Caco-2 (cell line): Measurements from ENCODE around the gene CDKAL1. TPM values are rescaled to one million over a fixed set of nuclear protein-coding genes. Genes with fewer than 3 reads are reported as not detected.

Experiments
- BruUV-seq: library from RNA; stranded (reverse); fragments of 400-500 nt; replicated peaks from 2 replicates; lab custom pipeline; 2021; lab: Mats Ljungman, UMichigan
- CTCF ChIA-PET: fragments of 300-600 bp; sonication (Branson Sonifier 250); formaldehyde crosslinking; loops from one replicate; lab custom pipeline; 2022; ENCODE audit warnings: antibody characterized with exemption; lab: Charles Lee
- POLR2A ChIA-PET: fragments of 300-600 bp; sonication (Branson Sonifier 250); formaldehyde crosslinking; loops from one replicate; lab custom pipeline; 2022; ENCODE audit warnings: antibody characterized with exemption; lab: Charles Lee
- DNase-seq, 2 experiments: peaks; one replicate each; pipeline versions ENCODE4 v3.0.0 to v3.0.0-alpha.2; 2020 to 2022
- H3K27me3 ChIP-seq: replicated peaks from 2 replicates; pipeline ENCODE4 v1.6.0; 2011; ENCODE audit warnings: low read length; ENCODE audit not compliant: control insufficient read depth, insufficient read depth
- H3K36me3 ChIP-seq: 2 replicates; pipeline ENCODE4 v1.5.1; 2011; ENCODE audit warnings: low read length; ENCODE audit not compliant: control insufficient read depth, insufficient read depth
- H3K4me1 ChIP-seq: fragments of 250-450 bp; sonication (Bioruptor Pico); 2 replicates; pipeline ENCODE4 v1.5.1; 2020; ENCODE audit warnings: mild to moderate bottlenecking
- H3K4me3 ChIP-seq: 2 replicates; pipeline ENCODE4 v1.5.1; 2011; ENCODE audit warnings: low read depth, mild to moderate bottlenecking, control low read depth, low read length
- H3K9me3 ChIP-seq: fragments of 250-450 bp; sonication (Bioruptor Pico); 2 replicates; pipeline ENCODE4 v1.5.1; 2020; ENCODE audit warnings: mild to moderate bottlenecking, moderate library complexity
- H3K27ac Mint-ChIP-seq: one replicate; pipeline ENCODE4 v1.8.0; 2022; ENCODE audit warnings: mixed read lengths; ENCODE audit not compliant: unreplicated experiment
- H3K27me3 Mint-ChIP-seq: one replicate; pipeline ENCODE4 v1.8.0; 2022; ENCODE audit warnings: mixed read lengths; ENCODE audit not compliant: insufficient read depth, unreplicated experiment
- H3K36me3 Mint-ChIP-seq: one replicate; pipeline ENCODE4 v1.8.0; 2022; ENCODE audit warnings: mild to moderate bottlenecking, mixed read lengths; ENCODE audit not compliant: insufficient read depth, unreplicated experiment
- H3K4me1 Mint-ChIP-seq: one replicate; pipeline ENCODE4 v1.8.0; 2022; ENCODE audit warnings: low read depth, mixed read lengths; ENCODE audit not compliant: unreplicated experiment
- H3K4me3 Mint-ChIP-seq: one replicate; pipeline ENCODE4 v1.8.0; 2022; ENCODE audit warnings: mild to moderate bottlenecking, moderate library complexity, mixed read lengths; ENCODE audit not compliant: unreplicated experiment
- H3K9me3 Mint-ChIP-seq: one replicate; pipeline ENCODE4 v1.8.0; 2022; ENCODE audit warnings: mixed read lengths; ENCODE audit not compliant: unreplicated experiment
- intact Hi-C: fragments of 100-400 bp; cut with micrococcal nuclease; formaldehyde crosslinking; loops from one replicate; pipeline ENCODE4 v1.10.0; 2022; ENCODE audit not compliant: unreplicated experiment
- total RNA-seq: library from RNA; stranded (reverse); gene quantifications from 2 replicates; pipeline ENCODE4 v1.2.3, GENCODE V29; 2022
- TF ChIP-seq, protein P1 (sequence below), 2 experiments: fragments of 200-600 bp in 1 of 2; IDR thresholded peaks; 1 replicate in 1 of 2; 2 replicates in 1 of 2; pipeline versions ENCODE4 v1.5.1 to v1.8.0; 2011 to 2022; ENCODE audit warnings: antibody characterized with exemption in 1 of 2, control low read depth in 1 of 2, inconsistent platforms in 1 of 2, low read depth in 1 of 2, low read length in 1 of 2, mild to moderate bottlenecking in 1 of 2, moderate library complexity in 1 of 2; ENCODE audit not compliant: insufficient read depth in 1 of 2, severe bottlenecking in 1 of 2, unreplicated experiment in 1 of 2

The CDKAL1 gene
- total RNA-seq, 1 experiment from 2014 or later: 18.7 TPM

GRCh38 chr6:20712011-20712410 is 177.8 kb downstream of the CDKAL1 start:
- Histone ChIP-seq H3K4me3 (no peak overlapping the region), H3K9me3 (no peaks in the 10 kb centered on the region), H3K36me3 (no peaks in the 10 kb centered on the region), H3K27me3 (no peaks in the 10 kb centered on the region), H3K4me1 (peaks cover 21% of the 10 kb centered on the region)
- Mint-ChIP-seq H3K27ac (no peak overlapping the region), H3K4me3 (no peak overlapping the region), H3K9me3 (no peaks in the 10 kb centered on the region), H3K27me3 (no peaks in the 10 kb centered on the region), H3K4me1 (peaks cover 11% of the 10 kb centered on the region), H3K36me3 (no peaks in the 10 kb centered on the region)
- DNase-seq: no peak
- intact Hi-C loops: no loop called here
- ChIA-PET CTCF (no interaction called here), POLR2A (no interaction called here)
- BruUV-seq: no TSS peak
- TF ChIP-seq, protein P1, sequence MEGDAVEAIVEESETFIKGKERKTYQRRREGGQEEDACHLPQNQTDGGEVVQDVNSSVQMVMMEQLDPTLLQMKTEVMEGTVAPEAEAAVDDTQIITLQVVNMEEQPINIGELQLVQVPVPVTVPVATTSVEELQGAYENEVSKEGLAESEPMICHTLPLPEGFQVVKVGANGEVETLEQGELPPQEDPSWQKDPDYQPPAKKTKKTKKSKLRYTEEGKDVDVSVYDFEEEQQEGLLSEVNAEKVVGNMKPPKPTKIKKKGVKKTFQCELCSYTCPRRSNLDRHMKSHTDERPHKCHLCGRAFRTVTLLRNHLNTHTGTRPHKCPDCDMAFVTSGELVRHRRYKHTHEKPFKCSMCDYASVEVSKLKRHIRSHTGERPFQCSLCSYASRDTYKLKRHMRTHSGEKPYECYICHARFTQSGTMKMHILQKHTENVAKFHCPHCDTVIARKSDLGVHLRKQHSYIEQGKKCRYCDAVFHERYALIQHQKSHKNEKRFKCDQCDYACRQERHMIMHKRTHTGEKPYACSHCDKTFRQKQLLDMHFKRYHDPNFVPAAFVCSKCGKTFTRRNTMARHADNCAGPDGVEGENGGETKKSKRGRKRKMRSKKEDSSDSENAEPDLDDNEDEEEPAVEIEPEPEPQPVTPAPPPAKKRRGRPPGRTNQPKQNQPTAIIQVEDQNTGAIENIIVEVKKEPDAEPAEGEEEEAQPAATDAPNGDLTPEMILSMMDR (IDR thresholded peaks at IDR 0.05; ENCODE audit: insufficient read depth in 1 of 2, low read depth in 1 of 2, low read length in 1 of 2, severe bottlenecking in 1 of 2, unreplicated experiment in 1 of 2): no peak

- Histone ChIP-seq H3K9me3 (no peaks in the 10 kb centered on the region), H3K4me3 (no peak overlapping the region), H3K27me3 (no peaks in the 10 kb centered on the region), H3K36me3 (no peaks in the 10 kb centered on the region), H3K4me1 (peaks cover 10% of the 10 kb centered on the region; the same call in 1 of the 2 replicates)
- intact Hi-C loops: no loop called here
- no peak overlapping the region for H3K27ac Mint-ChIP-seq
- H3K9me3 Mint-ChIP-seq: no peaks in the 10 kb centered on the region
- ChIA-PET POLR2A (no interaction called here), CTCF (no interaction called here)
- H3K36me3 Mint-ChIP-seq: no peaks in the 10 kb centered on the region
- no peak for DNase-seq
- no peak overlapping the region for H3K4me3 Mint-ChIP-seq
- BruUV-seq: no TSS peak
- TF ChIP-seq, protein P1 (IDR thresholded peaks at IDR 0.05; ENCODE audit: insufficient read depth in 1 of 2, low read depth in 1 of 2, low read length in 1 of 2, severe bottlenecking in 1 of 2, unreplicated experiment in 1 of 2): no peak
- H3K4me1 Mint-ChIP-seq: peaks cover 16% of the 10 kb centered on the region
- H3K27me3 Mint-ChIP-seq: no peaks in the 10 kb centered on the region
These were observed 181.0 kb downstream of the CDKAL1 start for GRCh38 chr6:20715135-20715806.

GRCh38 chr6:20716865-20717264 is 182.6 kb downstream of the CDKAL1 start:
- ChIA-PET POLR2A (no interaction called here), CTCF (no interaction called here)
- Mint-ChIP-seq H3K27ac (no peak overlapping the region), H3K4me3 (no peak overlapping the region), H3K36me3 (no peaks in the 10 kb centered on the region), H3K9me3 (no peaks in the 10 kb centered on the region), H3K27me3 (no peaks in the 10 kb centered on the region), H3K4me1 (peaks cover 9% of the 10 kb centered on the region)
- H3K4me1 ChIP-seq: no peaks in the 10 kb centered on the region
- H3K4me3 ChIP-seq: no peak overlapping the region
- no TSS peak for BruUV-seq
- intact Hi-C loops: no loop called here
- no peak for DNase-seq
- H3K27me3 ChIP-seq: no peaks in the 10 kb centered on the region
- TF ChIP-seq, protein P1 (IDR thresholded peaks at IDR 0.05; ENCODE audit: insufficient read depth in 1 of 2, low read depth in 1 of 2, low read length in 1 of 2, severe bottlenecking in 1 of 2, unreplicated experiment in 1 of 2): no peak
- H3K9me3 ChIP-seq: no peaks in the 10 kb centered on the region; the same call in 1 of the 2 replicates
- H3K36me3 ChIP-seq: no peaks in the 10 kb centered on the region
